K562 (cell line): ENCODE measurements around the gene MED20. TPM values are rescaled to one million over a fixed set of nuclear protein-coding genes. Genes with fewer than 3 reads are reported as not detected.

ENCODE experiments used
- ARHGAP35 ChIP-seq: fragments of 450-650 bp; IDR thresholded peaks from 2 replicates; pipeline ENCODE4 v1.6.1; 2018; ENCODE audit not compliant: partially characterized antibody
- ATF1 ChIP-seq, 2 experiments: fragments of 450-650 bp in 1 of 2; IDR thresholded peaks; 2 replicates each; pipeline ENCODE4 v1.6.1; 2016; ENCODE audit warnings: missing compliant biosample characterization in 1 of 2, missing genetic modification characterization in 1 of 2
- ATF3 ChIP-seq, 2 experiments: fragments of 450-650 bp in 1 of 2; sonication (generic) in 1 of 2; formaldehyde crosslinking in 1 of 2; IDR thresholded peaks in 1 of 2; conservative IDR thresholded peaks in 1 of 2; 2 replicates each; pipeline versions ENCODE4 v1.6.1 to v1.8.1; 2016 to 2023; ENCODE audit warnings: mild to moderate bottlenecking in 2 of 2, moderate library complexity in 2 of 2, inconsistent platforms in 1 of 2, missing genetic modification reagents in 1 of 2
- ATF6 ChIP-seq: sonication (generic); formaldehyde crosslinking; IDR thresholded peaks from 2 replicates; pipeline ENCODE4 v1.4.0; 2020; ENCODE audit warnings: mild to moderate bottlenecking, missing genetic modification reagents
- E2F8 ChIP-seq: fragments of 450-650 bp; IDR thresholded peaks from 2 replicates; pipeline ENCODE4 v1.7.1; 2018; ENCODE audit warnings: mild to moderate bottlenecking, low read depth; ENCODE audit not compliant: partially characterized antibody
- EGR1 ChIP-seq: fragments of 450-650 bp; conservative IDR thresholded peaks from 2 replicates; pipeline ENCODE4 v1.6.1; 2017; ENCODE audit warnings: mild to moderate bottlenecking
- ELF2 ChIP-seq: fragments of 250-450 bp; sonication (Bioruptor Pico); IDR thresholded peaks from 2 replicates; pipeline ENCODE4 v1.5.0; 2021; ENCODE audit warnings: mild to moderate bottlenecking
- HMBOX1 ChIP-seq: sonication (generic); IDR thresholded peaks from 2 replicates; pipeline ENCODE4 v1.6.1; 2016
- ILK ChIP-seq: fragments of 450-650 bp; IDR thresholded peaks from 2 replicates; pipeline ENCODE4 v1.6.1; 2016; ENCODE audit warnings: missing genetic modification characterization, low read depth, mild to moderate bottlenecking, missing compliant biosample characterization, moderate library complexity, borderline replicate concordance
- KAT8 ChIP-seq: fragments of 450-650 bp; IDR thresholded peaks from 2 replicates; pipeline ENCODE4 v1.6.1; 2016; ENCODE audit warnings: low read depth, mild to moderate bottlenecking
- KDM1A ChIP-seq, 2 experiments: fragments of 450-650 bp; IDR thresholded peaks; 2 replicates each; pipeline ENCODE4 v1.6.1; 2016; ENCODE audit warnings: mild to moderate bottlenecking in 2 of 2
- NR2F6 ChIP-seq: fragments of 450-650 bp; formaldehyde crosslinking; IDR thresholded peaks from 2 replicates; pipeline ENCODE4 v1.4.0; 2020; ENCODE audit warnings: mild to moderate bottlenecking
- PHB ChIP-seq: fragments of 250-450 bp; sonication (Bioruptor Pico); IDR thresholded peaks from 2 replicates; pipeline ENCODE4 v1.5.0; 2021
- PHF20 ChIP-seq: fragments of 450-650 bp; IDR thresholded peaks from 2 replicates; pipeline ENCODE4 v1.6.1; 2018; ENCODE audit not compliant: partially characterized antibody
- POLR2AphosphoS5 ChIP-seq: IDR thresholded peaks from 2 replicates; pipeline ENCODE4 v1.6.1; 2011; ENCODE audit warnings: mild to moderate bottlenecking, low read depth, low read length, moderate library complexity; ENCODE audit not compliant: control insufficient read depth, insufficient read depth
- POLR2G ChIP-seq: fragments of 200-400 bp; formaldehyde crosslinking; IDR thresholded peaks from 2 replicates; pipeline ENCODE4 v1.6.1; 2017; ENCODE audit warnings: low read depth, mild to moderate bottlenecking, antibody characterized with exemption, low read length, moderate library complexity
- SFPQ ChIP-seq: fragments of 200-400 bp; formaldehyde crosslinking; IDR thresholded peaks from 2 replicates; pipeline ENCODE4 v1.6.1; 2017; ENCODE audit warnings: mild to moderate bottlenecking, low read depth, low read length, moderate library complexity
- ZNF644 ChIP-seq: fragments of 200-800 bp; sonication (Bioruptor generic); IDR thresholded peaks from 2 replicates; pipeline ENCODE4 v1.6.1; 2016; ENCODE audit warnings: low read depth, missing genetic modification characterization, missing compliant biosample characterization
- polyA plus RNA-seq, 8 experiments: library from polyadenylated mRNA; depleted of rRNA in 4 of 8; stranded (reverse) in 5 of 8; unstranded in 3 of 8; fragments of >200 nt; fragmentation: Nextera tagmentation in 2 of 8; fragmentation: Illumina TruSeq in 1 of 8; extraction: Ambion mirVana in 2 of 8; extraction: Trizol in 1 of 8; gene quantifications; 2 replicates each; pipeline versions ENCODE4 v1.2.1 to v1.2.3, GENCODE V29; 2011 to 2014; ENCODE audit warnings: inconsistent platforms in 1 of 8, missing spikeins in 1 of 8
- total RNA-seq, 7 experiments: library from RNA; depleted of rRNA in 6 of 7; stranded (reverse); fragments of >200 nt in 6 of 7; fragmentation: Illumina TruSeq in 2 of 7; extraction: Trizol in 2 of 7; gene quantifications; 2 replicates each; pipeline versions ENCODE4 v1.2.1 to v1.2.3, GENCODE V29; 2011 to 2021; ENCODE audit warnings: low replicate concordance in 1 of 7

Gene MED20
- total and polyA plus RNA-seq, 9 of the 15 experiments (the other 6 are each of a cell fraction or from before 2014, with no cell fraction given): 27.3 to 80.9 (median 46.0) TPM

- TF ChIP-seq ATF1 (CRISPR knock-in tag; IDR thresholded peaks at IDR 0.05): peak; percentile 97
- peak; percentile 100 for TF ChIP-seq ATF1 (tag; IDR thresholded peaks at IDR 0.05)
- no peak for TF ChIP-seq KAT8
- peak; percentile 82 for TF ChIP-seq POLR2G
- peak; percentile 16; the same call in 1 of the 2 replicates for TF ChIP-seq ZNF644 (tag)
- TF ChIP-seq NR2F6: no peak; the same call in 1 of the 2 replicates
- TF ChIP-seq ARHGAP35: no peak
- no peak for TF ChIP-seq KDM1A (IDR thresholded peaks at IDR 0.05)
- no peak for TF ChIP-seq PHB (CRISPR knock-in tag)
- TF ChIP-seq ATF6: peak; percentile 87; the same call in 1 of the 2 replicates
- TF ChIP-seq E2F8: peak; percentile 96
- TF ChIP-seq EGR1: peak; percentile 97
- TF ChIP-seq SFPQ: no peak
- TF ChIP-seq ILK (tag): no peak
- peak; percentile 34 for TF ChIP-seq ELF2
- peak; percentile 84 for TF ChIP-seq PHF20
- TF ChIP-seq POLR2AphosphoS5: peak; percentile 80
- TF ChIP-seq ATF3 (IDR thresholded peaks at IDR 0.05): peak; percentile 96
- TF ChIP-seq ATF3 (CRISPR knock-in tag; conservative IDR thresholded peaks at IDR 0.05): peak; percentile 92
- TF ChIP-seq HMBOX1: no peak
Measured at GRCh38 chr6:41920921-41921711, at the start of gene MED20, which contains the start of gene BYSL (continued).
